SK-N-SH (cell line): ENCODE data around the gene CCDC154.

ENCODE experiments used
- TF ChIP-seq, protein P1 (sequence below): IDR thresholded peaks from 2 replicates; pipeline ENCODE4 v1.4.0; 2012; ENCODE audit warnings: low read depth, borderline replicate concordance
- TF ChIP-seq, protein P2 (sequence below): fragments of 200-600 bp; sonication (generic); IDR thresholded peaks from 2 replicates; pipeline ENCODE4 v1.6.1; 2017; ENCODE audit warnings: antibody characterized with exemption, mild to moderate bottlenecking, moderate library complexity

DNA sequence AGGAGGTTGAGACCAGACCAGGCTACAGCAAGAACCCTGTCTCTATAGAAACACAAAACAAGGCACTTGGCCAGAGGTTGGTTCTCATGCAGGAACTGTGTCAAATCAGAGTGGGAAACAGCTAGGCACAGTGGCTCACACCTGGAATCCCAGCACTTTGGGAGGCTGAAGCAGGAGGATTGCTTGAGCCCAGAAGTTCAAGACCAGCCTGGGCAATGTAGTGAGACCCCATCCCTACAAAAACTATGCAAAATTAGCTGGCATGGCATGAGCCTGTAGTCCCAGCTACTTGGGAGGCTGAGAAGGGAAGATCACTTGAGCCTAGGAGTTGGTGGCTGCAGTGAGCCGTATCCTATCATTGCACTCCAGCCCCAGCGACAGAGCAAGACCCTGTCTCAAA lies 31.5 kb downstream of the CCDC154 start:
- TF ChIP-seq, protein P1, sequence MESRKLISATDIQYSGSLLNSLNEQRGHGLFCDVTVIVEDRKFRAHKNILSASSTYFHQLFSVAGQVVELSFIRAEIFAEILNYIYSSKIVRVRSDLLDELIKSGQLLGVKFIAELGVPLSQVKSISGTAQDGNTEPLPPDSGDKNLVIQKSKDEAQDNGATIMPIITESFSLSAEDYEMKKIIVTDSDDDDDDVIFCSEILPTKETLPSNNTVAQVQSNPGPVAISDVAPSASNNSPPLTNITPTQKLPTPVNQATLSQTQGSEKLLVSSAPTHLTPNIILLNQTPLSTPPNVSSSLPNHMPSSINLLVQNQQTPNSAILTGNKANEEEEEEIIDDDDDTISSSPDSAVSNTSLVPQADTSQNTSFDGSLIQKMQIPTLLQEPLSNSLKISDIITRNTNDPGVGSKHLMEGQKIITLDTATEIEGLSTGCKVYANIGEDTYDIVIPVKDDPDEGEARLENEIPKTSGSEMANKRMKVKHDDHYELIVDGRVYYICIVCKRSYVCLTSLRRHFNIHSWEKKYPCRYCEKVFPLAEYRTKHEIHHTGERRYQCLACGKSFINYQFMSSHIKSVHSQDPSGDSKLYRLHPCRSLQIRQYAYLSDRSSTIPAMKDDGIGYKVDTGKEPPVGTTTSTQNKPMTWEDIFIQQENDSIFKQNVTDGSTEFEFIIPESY, result no peak
- TF ChIP-seq, protein P2, sequence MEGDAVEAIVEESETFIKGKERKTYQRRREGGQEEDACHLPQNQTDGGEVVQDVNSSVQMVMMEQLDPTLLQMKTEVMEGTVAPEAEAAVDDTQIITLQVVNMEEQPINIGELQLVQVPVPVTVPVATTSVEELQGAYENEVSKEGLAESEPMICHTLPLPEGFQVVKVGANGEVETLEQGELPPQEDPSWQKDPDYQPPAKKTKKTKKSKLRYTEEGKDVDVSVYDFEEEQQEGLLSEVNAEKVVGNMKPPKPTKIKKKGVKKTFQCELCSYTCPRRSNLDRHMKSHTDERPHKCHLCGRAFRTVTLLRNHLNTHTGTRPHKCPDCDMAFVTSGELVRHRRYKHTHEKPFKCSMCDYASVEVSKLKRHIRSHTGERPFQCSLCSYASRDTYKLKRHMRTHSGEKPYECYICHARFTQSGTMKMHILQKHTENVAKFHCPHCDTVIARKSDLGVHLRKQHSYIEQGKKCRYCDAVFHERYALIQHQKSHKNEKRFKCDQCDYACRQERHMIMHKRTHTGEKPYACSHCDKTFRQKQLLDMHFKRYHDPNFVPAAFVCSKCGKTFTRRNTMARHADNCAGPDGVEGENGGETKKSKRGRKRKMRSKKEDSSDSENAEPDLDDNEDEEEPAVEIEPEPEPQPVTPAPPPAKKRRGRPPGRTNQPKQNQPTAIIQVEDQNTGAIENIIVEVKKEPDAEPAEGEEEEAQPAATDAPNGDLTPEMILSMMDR, result no peak
